Epithelial cell of proximal tubule (primary cell): Measurements from ENCODE around the gene ERC1. TPM values are rescaled to one million over a fixed set of nuclear protein-coding genes. Genes with fewer than 3 reads are reported as not detected.
"Not testable (repeated sequence)": the region's sequence is repeated elsewhere in the genome, so short reads cannot be mapped to it uniquely, and the experiment has no call there.

Experiments
- DNase-seq: peaks from one replicate; pipeline ENCODE4 v3.0.0-alpha.2; 2011; ENCODE audit warnings: low read depth
- H3K4me3 ChIP-seq: 2 replicates; pipeline ENCODE4 v1.5.1; 2011; ENCODE audit warnings: low read depth, mild to moderate bottlenecking, low read length
- CTCF ChIP-seq: conservative IDR thresholded peaks from 2 replicates; pipeline ENCODE4 v1.5.1; 2012; ENCODE audit warnings: low read depth, mild to moderate bottlenecking, low read length
- total RNA-seq: library from RNA; depleted of rRNA; stranded (reverse); fragments of >200 nt; gene quantifications from 2 replicates; pipeline ENCODE4 v1.2.3, GENCODE V29; 2015

The ERC1 gene
- total RNA-seq, 1 donor from 2014 or later: 16.5 TPM

GRCh38 chr12:1130164-1130563 lies 139.1 kb downstream of the ERC1 start:
- no peak for DNase-seq
- no peak overlapping the region for H3K4me3 ChIP-seq
- no peak for TF ChIP-seq CTCF

GRCh38 chr12:1130571-1130970 lies 139.5 kb downstream of the ERC1 start:
- H3K4me3 ChIP-seq: no peak overlapping the region
- TF ChIP-seq CTCF: no peak
- DNase-seq: no peak

DNA sequence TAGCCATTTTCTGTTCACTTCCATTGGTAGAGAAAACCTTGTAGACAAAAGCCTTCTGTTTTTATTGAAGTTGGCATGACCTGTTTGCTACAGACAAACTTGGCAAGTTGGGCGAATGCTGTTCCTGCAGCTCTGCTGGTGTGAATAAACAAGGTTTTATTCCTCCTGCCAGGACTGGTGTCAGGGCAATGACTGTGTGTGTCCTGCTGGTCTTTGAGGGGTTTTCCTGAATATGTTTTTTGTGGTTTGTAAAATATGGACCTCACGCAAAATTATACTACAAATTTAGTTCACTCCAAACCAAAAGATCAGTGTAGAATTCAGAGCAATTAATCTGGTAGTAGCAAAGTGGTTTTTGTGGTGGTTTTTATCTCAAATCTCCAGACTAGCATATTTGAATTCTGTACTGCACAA lies 140.8 kb downstream of the ERC1 start:
- no peak overlapping the region for H3K4me3 ChIP-seq
- DNase-seq: no peak
- no peak for TF ChIP-seq CTCF

DNA sequence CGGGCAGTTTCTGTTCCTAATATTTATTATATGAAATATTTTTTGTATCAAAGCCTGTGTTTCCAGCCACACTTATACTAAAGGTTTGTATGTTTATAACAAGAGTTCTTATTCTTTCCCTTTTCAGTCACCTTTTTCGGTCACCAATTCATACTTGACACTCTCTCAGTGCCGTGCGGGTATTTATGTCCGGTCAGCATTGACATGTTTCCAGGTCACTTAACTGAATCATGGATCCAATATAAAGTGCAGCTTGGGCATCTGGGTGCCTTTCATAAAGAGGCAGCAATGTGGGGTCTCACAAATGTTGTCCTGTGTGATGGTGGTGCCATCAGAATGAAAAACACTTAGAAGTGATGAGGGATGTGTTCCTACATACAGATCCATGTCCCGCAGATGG lies 141.3 kb downstream of the ERC1 start:
- DNase-seq: no peak
- TF ChIP-seq CTCF: no peak
- no peak overlapping the region for H3K4me3 ChIP-seq

- no peak for TF ChIP-seq CTCF
Observed at GRCh38 chr12:1138691-1139090, 147.7 kb downstream of the ERC1 start.

DNA sequence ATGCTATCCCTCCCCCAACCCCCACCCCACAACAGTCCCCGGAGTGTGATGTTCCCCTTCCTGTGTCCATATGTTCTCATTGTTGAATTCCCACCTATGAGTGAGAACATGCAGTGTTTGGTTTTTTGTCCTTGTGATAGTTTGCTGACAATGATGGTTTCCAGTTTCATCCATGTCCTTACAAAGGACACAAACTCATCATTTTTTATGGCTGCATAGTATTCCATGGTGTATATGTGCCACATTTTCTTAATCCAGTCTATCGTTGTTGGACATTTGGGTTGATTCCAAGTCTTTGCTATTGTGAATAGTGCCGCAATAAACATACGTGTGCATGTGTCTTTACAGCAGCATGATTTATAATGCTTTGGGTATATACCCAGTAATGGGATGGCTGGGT lies 155.7 kb downstream of the ERC1 start:
- not testable (repeated sequence) for DNase-seq, H3K4me3 ChIP-seq

More at GRCh38 chr12:1138691-1139090, 147.7 kb downstream of the ERC1 start:
- no peak for DNase-seq
- no peak overlapping the region for H3K4me3 ChIP-seq

DNA sequence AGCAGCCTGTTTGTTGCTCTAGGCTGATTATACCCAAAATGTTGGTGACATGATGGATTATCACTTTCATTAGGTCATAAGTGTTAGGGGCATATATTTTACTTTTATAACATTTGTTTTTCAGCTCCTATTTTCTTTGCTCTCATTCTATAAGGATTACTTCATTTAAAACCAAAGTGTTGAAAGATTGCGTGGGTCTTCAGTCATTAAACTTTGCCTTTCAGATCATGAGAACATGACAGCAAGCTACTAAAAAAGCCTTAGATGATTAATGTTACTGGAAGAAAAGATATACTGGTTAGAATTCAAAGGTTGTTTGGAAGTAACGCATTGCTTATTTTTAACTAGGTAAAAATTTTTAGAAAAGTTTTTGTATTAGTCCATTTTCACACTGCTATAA lies 156.8 kb downstream of the ERC1 start:
- DNase-seq: no peak
- no peak overlapping the region for H3K4me3 ChIP-seq
- TF ChIP-seq CTCF: no peak

GRCh38 chr12:1157046-1157445 lies 166.0 kb downstream of the ERC1 start:
- DNase-seq: no peak
- no peak overlapping the region for H3K4me3 ChIP-seq
- TF ChIP-seq CTCF: no peak
